ENCODE data around the gene LPAR3.

LPAR3 gene

GRCh38 chr1:84857906-84858305 lies 35.1 kb downstream of the LPAR3 start:
- no peak for DNase-seq (ENCODE audit: low read depth in 2 of 2)

- no peak for DNase-seq (ENCODE audit: low read depth in 2 of 2)
These were observed 36.2 kb downstream of the LPAR3 start for GRCh38 chr1:84856726-84857270.

GRCh38 chr1:84855691-84856630 lies 37.0 kb downstream of the LPAR3 start:
- DNase-seq (ENCODE audit: low read depth in 2 of 2), result no peak

- no peak for DNase-seq (ENCODE audit: low read depth in 2 of 2)
These were observed 37.8 kb downstream of the LPAR3 start for GRCh38 chr1:84855168-84855567.

GRCh38 chr1:84853741-84854721 lies 39.0 kb downstream of the LPAR3 start:
- peak; percentile 5 to 6 for DNase-seq (ENCODE audit: low read depth in 2 of 2)

DNA sequence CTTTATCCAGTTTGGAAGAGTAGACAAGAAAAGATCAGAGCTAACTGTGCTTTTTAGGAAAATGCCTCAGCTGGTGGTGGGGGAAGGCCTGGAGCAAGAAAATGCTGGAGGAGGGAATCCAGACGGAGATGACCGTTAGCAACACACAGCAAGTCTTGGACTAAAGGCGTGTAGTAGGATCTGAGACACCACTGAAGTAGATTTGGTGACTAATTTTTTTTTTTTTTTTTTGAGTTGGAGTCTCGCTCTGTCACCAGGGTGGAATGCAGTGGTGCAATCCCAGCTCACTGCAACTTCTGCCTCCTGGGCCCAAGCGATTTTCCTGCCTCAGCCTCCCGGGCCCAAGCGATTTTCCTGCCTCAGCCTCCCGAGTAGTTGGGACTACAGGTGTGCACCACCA lies 41.2 kb downstream of the LPAR3 start:
- no peak for DNase-seq (ENCODE audit: low read depth in 2 of 2)

DNA sequence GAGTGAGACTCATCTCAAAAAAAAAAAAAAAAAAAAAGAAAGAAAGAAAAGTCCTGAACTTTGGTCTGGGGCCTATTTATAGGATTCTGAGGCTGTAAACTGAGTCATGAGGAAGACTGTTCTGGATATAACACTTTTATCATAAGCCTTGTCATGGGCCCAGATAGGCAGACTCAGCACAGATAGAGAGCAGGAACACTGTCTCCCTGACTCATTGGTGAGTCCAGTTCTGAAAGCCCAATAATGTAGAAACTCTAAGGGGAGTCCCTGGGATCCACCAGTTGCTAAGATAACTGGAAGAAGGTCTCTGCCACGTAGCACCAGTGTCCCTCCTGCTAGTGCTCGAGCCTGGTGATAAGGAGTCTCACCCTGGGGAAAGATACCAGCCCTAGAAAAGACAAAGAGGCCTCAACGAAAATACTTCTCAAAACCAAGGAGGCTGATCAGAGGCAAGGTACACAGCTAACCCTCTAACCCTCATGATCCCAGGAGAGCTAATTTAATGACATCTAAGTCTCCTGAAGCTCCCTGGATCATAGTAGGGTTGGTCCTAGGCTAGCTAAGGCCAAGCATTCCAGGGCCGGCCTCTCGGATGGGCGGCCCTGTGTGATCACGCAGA lies 43.5 kb downstream of the LPAR3 start:
- no peak for DNase-seq (ENCODE audit: low read depth in 2 of 2)

DNA sequence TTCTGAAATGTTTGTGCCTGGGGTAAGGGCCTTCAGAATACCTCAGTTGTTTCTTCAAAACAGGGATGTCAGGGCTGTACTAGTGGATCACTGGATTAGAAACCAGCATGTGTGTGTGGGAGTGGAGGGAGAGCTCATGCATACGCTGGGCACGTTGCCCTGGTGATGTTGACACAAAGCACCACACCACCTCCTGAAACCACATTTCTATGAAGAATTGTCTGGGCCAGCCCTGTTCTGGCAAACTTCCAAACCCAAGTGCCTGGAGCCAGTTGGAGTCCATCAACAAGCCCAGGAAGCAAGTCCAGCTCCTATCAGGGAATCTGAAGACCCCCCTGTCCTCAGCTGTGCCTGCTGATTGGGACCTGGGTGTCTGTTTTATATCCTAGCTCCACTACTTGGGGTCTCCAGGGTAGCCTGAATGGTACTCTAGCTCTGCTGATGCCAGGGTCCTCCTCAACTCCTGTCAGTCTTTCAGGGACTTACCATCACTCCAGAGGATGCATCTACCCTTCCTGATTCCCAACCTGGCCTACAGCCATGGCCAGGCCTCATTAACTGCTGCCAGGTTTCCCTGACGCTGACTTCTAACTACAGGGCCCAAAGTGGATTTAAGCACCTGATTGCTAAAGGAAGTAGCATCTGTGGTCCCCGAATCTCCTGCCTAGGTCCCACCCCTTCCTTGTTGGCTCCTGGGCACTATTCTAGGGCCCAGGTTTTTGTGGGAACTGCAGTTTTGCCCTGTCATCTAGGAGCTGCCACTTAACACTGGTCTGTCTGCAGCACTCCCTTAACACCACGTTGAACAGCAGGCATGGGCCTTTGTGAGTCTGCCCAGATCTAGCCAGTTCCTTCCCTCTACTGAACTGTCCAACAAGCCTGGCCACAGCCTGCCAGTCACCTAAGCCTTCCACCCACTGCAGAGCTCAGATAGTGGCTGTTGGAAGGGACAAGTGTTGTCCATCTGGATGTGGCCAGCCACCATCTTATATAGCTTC lies 45.5 kb downstream of the LPAR3 start:
- peak in 1 of 2 experiments; percentile 15 for DNase-seq (ENCODE audit: low read depth in 2 of 2)

- no peak for DNase-seq (ENCODE audit: low read depth in 2 of 2)
These were observed 46.6 kb downstream of the LPAR3 start for GRCh38 chr1:84846387-84846786.

- DNase-seq (ENCODE audit: low read depth in 2 of 2), result no peak
These were observed 47.6 kb downstream of the LPAR3 start for GRCh38 chr1:84845357-84845756.

DNA sequence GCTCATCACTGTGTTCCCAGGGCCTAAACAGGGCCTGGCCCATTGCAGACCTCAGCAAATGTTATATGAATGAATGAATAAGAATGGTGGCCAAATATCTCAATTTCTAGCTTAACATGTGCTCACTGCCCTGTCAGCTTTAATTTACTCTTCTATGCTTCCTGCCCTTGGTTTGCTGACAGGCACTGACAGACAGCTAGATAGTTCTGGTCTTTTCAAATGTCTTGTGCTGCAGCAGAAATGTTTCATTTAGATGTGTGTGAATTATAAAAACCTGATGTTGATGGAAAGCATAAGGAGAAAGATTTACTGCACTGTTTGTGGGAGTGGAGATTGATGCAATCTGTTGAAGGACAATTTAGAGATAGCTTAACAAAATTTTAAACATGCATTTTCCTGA lies 48.9 kb downstream of the LPAR3 start:
- DNase-seq (ENCODE audit: low read depth in 2 of 2), result no peak

DNA sequence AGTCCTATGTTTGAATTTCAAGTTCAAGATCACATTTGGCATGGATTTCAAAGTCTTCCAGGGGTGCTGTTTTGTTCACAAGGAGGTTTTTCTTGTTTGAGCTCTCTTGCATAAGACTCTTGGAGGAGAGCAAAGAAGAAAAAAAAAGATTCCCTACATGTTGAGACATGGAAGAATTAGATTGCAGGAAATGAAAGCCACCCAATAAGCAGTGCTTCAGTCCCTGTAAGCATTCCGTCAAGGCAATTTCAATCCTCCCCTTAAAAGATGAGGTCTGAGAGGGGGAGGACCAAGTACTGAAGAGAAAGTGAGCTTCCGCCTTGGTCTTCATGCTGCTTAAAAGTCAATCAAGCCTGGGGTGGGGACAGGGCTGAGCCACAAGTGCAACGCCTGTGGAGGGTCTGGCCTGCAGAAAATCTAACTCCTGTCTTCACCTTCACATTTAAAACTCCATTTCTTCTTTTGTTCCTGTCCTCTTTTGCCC lies 50.2 kb downstream of the LPAR3 start:
- no peak for DNase-seq (ENCODE audit: low read depth in 2 of 2)

DNA sequence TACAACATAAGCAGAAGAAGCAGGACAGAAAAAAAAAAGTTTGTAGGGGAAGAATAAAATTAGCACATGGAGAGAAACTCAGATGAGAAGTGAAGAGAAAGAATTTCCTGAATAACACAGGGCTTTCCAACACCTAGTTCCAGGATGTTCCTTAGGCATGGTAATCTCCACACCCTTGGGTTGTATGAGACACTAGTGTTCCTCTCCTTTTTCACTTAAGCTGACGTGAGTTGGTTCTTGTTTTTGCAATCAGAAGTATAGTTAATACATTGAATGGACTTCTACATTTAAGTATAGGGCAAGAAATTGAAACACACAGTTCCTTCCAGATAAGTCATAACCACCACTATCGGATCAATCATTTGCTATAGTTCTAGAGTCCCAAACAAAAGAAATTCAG lies 51.0 kb downstream of the LPAR3 start:
- DNase-seq (ENCODE audit: low read depth in 2 of 2), result no peak

DNA sequence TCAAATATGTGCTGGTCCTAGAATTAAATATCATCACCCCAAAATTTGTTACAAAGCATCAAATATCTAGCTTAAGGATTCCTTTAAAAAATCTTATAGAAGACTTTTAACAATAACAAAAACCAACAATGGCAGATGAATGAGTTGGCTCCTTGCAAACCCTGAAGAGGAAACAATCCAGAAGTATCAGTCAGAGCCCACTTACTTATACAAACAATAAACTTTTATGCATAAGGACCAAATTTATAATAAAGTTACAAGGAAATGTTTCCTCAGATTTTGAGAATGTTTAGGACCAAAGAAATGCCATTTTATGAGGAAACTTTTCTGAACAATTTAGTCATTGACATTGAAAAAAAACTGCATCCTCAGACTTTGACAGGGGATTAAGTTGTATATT lies 52.7 kb downstream of the LPAR3 start:
- DNase-seq (ENCODE audit: low read depth in 2 of 2), result no peak

DNA sequence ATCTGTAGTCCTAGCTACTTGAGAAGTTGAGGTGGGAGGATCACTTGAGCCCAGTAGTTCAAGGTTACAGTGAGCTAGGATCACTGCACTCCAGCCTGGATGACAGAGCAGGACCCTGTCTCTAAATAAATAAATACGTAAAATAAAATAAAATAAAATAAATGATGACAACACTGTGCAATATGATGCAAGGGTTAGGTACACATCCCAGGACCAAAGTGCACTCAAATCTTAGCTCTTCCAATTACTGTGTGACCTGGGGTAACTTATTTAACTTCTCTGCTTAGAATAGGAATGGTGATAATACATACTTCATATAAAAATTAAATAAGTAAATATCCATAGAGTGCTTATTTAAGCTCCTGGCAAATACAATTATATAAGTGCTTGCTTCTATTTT lies 53.5 kb downstream of the LPAR3 start:
- DNase-seq (ENCODE audit: low read depth in 2 of 2), result no peak

DNA sequence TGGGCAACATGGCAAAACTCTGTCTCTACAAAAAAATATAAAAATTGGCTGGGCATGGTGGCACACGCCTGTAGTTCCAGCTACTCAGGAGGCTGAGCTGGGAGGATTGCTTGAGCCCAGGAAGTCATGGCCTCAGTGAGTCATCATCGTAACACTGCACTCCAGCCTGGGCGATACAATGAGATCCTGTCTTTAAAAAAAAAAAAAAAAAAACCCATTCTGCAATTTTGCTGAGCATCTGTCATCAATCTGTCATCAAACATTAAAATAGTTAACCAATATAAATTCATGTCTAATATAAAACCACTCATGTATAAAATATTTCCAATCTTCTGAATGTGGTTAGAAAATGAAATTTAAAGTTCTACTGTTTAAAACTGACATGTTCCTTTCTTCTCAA lies 56.9 kb downstream of the LPAR3 start:
- no peak for DNase-seq (ENCODE audit: low read depth in 2 of 2)

DNA sequence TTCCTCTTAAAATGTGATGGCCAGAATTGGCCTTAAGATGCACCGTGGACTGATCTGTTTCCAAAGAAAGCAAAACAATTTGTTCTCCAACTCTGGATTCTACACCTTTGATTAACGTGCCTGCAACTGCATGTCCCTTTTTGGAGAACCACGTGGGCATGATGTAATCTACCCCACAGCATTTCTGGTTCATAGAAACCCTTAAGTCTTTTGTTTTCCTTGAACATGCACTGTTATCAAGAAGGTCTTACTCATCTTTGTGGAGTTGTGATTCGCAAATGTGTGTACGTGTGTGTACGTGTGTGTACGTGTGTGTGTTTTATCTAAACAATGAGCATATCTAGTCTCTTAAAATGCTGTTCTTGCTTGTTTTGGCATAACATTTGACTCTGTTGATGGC lies 57.8 kb downstream of the LPAR3 start:
- no peak for DNase-seq (ENCODE audit: low read depth in 2 of 2)

DNA sequence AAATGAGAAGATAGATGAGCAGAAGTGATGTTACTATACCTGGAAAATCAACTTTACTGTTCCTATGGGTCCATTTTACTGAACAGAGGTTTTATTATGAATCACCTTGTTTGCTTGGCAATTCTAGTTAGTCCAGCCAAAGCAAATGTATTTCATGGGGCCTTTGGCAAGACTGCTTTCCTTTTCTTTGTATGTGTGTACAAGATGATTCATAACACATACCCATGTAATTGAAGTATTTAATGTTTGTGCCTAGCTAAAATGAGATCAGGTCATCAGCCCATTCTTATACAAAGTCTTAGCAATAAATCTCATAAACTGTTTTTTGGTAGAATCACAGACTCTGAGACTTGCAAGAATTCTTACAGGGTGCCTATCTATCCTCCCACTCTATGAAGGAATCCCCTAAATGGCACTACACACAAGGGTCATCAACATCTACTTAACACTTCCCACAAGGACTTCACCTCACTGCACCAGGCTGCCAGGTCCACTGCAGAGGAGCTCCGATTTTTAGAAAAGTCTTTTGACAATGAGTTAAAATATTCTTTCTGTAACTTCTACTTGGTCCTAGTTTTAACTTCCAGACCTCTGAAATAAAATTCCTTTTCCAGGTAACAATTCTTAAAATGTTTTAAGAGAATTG lies 58.5 kb downstream of the LPAR3 start:
- DNase-seq (ENCODE audit: low read depth in 2 of 2), result no peak

- DNase-seq (ENCODE audit: low read depth in 2 of 2), result no peak
These were observed 59.8 kb downstream of the LPAR3 start for GRCh38 chr1:84833194-84833593.

GRCh38 chr1:84830136-84830535 lies 62.9 kb downstream of the LPAR3 start:
- no peak for DNase-seq (ENCODE audit: low read depth in 2 of 2)
